NCI-H187 treated with DMSO at 0.1 percent for 48 hours (cell line): Measurements from ENCODE around the gene CNNM2.
"Not testable (repeated sequence)": the region's sequence is repeated elsewhere in the genome, so short reads cannot be mapped to it uniquely, and the experiment has no call there.

Source experiments
- DNase-seq: peaks from one replicate; lab custom pipeline; 2025; lab: John Stamatoyannopoulos, UW

The CNNM2 gene

GRCh38 chr10:102967123-102967522 is 49.0 kb downstream of the CNNM2 start:
- no peak for DNase-seq

DNA sequence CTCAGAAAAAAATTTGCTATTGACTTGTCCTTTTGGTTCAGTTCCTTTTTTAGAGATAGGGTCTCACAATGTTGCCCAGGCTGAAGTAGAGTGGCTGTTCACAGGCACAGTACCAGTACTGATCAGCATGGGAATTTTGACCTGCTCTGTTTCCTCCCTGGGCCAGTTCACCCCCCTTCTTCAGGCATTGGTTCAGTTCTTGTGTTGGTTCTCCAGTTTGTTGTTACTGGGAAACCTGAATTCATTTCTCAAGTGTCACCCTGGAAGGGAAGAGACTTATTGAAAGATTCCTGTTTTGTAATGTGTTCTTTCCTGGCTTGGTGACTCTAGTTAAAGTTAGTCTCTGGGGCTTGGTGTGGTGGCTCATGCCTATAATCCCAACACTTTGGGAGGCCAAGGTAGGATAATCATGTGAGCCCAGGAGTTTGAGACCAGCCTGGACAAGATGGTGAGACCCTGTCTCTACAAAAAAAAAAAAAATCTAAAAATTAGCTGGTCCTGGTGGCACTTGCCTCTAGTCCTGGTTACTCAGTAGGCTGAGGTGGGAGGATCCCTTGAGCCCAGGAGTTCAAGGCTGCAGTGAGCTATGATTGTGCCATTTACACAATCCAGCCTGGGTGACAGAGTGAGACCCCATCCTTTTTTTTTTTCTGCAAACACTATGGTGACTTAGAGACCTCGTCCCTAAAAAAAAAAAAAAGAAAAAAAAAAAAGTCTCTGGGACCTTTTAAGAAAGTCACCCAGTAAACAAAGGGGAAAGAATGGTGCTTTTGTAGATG is 52.7 kb downstream of the CNNM2 start:
- DNase-seq: no peak

GRCh38 chr10:102975483-102976379 is 57.6 kb downstream of the CNNM2 start:
- DNase-seq: no peak

DNA sequence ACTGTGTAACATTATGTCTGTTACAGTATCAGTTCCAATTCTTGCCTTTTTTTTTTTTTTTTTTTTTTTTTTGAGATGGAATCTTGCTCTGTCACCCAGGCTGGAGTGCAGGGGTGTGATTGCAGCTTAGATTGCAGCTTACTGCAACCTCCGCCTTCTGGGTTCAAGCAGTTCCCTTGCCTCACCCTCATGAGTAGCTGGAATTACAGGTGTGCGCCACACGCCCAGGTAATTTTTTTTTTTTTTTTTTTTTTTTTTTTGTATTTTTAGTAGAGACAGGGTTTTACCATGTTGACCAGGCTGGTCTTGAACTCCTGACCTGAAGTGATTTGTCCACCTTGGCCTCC is 58.3 kb downstream of the CNNM2 start:
- DNase-seq: not testable (repeated sequence)

DNA sequence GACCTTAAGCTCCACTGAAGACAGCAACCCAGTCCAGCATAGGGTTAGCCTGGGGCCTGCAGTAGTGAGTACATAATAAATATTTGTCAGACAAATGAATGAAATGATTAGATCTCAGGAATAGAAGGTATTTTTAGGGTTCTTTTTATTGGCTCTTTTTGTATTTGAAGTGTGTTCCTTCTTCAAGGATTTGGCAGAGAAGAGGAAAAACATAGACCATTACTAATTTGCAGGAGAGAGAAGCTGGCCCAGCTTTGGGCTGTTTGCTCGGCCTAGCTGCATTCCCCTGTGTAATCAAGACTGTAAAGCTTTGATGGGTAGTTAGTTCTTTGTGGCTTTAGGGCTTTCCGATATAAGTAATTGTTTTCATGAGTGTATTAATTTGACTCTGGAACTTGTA is 64.2 kb downstream of the CNNM2 start:
- DNase-seq: no peak

GRCh38 chr10:102984086-102984485 is 66.0 kb downstream of the CNNM2 start:
- DNase-seq: no peak

DNA sequence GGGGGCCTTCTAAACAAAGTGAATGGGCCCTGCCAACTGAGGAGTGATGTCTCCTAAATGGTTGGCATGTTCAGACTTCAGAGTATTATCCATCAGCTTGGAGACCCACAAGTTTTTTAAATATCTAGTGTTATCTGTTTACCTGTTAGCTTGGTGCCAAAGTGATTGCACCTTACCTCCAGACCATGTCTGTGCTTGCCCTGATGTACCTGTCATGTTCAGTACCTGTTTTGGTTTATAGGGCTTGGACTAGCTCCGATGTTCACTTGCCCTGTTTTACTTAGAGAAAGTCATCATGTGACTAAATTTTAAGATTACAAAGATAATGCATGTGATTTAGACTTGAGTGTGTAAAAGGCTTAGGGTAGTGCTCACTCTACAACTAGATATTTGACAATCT is 67.7 kb downstream of the CNNM2 start:
- DNase-seq: no peak

DNA sequence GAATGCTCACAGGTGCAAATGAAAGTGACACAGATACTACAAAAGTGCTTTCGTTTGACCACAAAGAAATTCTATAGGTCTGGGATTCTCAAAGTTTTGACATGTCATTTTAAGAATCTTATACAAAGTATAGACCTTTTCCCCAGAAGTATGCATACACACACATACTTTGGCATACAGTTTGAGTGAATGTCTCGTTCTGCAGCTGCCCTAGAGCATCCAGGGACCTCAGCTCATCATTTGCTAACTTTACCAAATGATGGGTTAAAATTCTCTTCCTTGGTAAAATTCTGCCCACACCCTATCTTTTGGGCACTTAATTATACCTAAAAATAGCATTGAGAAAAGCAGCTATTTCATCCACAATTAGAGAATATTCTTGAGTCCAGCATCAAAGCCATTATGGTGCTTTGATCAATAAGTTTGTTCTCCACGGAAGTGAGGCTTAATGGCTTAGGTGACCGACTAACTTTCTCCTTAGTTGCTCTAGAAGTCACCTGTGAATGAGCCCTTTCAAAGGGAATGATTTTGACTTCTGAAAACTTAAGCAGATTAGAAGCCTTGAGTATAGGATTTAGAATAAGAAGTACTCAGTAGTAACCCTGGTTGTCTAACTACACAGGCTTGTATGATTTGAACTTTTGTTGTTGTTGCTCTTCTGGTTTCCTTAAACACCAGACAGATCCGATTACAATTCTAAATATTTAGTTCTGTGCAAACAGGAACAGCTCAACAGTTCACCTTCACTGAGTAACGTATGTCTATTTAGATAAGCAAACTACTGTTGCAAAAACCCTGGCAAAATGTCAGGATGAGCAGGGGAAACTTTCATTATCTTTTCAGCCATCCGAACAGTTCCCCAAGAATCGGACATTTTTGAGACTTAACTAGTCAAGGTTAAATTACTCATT is 70.6 kb downstream of the CNNM2 start:
- no peak for DNase-seq

DNA sequence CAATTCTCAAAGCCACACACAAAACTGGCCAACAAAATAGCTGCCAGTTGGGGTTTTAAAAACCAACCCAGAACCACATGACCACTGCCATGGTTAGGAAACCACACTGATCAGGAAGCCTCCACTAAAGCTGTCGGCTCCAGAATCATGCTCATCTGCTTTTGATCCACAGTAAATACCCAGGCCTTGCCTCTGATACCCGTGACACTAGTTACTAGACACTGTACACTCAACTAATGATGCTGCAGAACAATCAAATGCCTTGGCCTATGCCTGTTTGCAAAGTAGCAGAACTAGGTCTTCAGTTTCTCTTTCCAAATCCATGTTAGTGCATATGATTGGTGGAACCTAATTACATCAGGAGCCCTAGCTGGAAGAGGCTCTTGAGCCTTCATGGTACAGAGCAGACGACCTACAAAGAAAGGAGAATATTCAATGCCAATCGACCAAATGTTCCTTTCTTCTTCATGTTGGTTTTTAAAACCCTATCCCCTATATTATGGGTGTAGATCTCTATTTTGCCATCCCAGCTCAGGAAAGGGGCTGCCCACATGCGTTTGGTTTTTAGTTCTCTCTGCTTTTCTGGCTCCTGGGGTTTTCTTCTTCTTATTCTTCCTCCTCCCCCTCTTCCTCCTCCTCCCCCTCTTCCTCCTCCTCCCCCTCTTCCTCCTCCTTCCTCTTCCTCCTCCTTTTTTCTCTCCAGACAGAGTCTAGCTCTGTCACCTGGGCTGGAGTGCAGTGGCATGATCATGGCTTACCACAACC is 76.6 kb downstream of the CNNM2 start:
- no peak for DNase-seq

DNA sequence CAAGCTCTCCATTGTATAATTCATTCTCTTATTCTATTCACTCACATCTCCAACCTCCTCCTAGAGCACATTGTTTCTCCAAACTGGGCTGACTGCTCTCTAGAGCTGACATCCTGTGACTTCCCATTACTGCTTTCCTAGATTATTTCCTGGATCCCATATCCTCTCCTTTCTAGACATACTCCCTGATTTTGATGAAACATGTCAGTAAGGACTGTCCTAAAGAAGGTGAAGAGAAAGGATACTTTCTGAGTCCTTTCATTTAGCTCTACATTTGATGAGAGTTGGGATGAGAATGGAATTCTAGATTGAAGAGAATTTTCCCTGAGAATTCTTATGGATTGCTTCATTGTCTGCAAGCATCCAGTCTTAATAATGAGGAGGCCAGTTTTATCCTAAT is 78.8 kb downstream of the CNNM2 start:
- DNase-seq: no peak

GRCh38 chr10:102997998-102998397 is 79.9 kb downstream of the CNNM2 start:
- no peak for DNase-seq

- no peak for DNase-seq
Measured at GRCh38 chr10:102998399-102998907, 80.4 kb downstream of the CNNM2 start.

DNA sequence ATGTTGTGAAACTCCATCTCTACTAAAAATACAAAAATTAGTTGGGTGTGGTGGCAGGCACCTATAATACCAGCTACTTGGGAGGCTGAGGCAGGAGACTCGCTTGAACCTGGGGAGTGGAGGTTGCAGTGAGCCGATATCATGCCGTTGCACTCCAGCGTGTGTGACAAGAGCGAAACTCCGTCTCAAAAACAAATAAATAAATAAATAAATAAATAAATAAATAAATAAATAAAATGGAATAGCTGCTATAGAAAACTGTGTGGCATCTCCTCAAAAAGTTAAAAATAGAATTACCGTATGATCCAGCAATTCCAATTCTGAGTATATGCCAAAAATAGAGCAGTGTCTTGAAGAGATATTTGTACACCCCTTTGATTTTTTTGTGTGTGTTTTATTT is 82.0 kb downstream of the CNNM2 start:
- DNase-seq: not testable (repeated sequence)

- no peak for DNase-seq
Measured at GRCh38 chr10:103007017-103007416, 88.9 kb downstream of the CNNM2 start.

DNA sequence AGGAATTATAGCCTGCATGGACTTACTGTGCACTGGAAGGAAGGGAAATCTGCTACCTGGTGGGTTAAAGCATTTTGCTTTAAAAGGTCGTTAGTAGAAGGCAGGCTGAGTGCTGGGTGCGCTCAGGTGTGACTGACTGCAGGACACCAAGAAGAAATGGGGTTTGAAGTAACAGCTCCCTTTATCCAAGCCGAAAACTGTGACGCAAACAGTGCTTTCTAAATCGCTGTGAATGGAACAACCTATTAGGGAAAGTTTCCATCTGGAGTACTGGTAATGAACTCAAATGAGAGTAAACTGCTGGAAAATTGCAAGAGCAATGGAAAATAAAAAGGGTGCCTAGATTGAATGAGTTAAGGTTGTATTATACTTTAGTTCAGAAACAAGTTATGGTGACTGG is 95.3 kb downstream of the CNNM2 start:
- no peak for DNase-seq

DNA sequence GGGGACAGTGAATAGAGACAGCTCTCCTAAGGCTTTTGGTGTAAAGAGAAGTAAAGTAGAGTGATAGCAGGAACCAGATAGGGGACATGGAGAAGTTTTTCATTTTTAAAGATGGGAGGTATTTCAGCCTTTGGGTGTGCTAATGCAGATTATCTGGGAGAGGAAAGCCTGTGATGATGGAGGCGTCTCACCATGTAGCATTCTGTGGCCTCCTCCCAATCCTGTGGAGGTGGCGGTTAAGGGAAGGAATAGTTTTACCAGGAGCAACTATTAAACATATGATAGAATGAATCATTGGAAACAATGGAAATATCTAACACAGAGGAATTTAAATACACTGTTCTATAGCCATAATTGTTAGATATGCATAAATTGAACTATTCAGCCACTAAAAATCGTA is 101.3 kb downstream of the CNNM2 start:
- DNase-seq: no peak

GRCh38 chr10:103021150-103021899 is 103.2 kb downstream of the CNNM2 start:
- no peak for DNase-seq

GRCh38 chr10:103021900-103022293 is 103.8 kb downstream of the CNNM2 start:
- DNase-seq: no peak

DNA sequence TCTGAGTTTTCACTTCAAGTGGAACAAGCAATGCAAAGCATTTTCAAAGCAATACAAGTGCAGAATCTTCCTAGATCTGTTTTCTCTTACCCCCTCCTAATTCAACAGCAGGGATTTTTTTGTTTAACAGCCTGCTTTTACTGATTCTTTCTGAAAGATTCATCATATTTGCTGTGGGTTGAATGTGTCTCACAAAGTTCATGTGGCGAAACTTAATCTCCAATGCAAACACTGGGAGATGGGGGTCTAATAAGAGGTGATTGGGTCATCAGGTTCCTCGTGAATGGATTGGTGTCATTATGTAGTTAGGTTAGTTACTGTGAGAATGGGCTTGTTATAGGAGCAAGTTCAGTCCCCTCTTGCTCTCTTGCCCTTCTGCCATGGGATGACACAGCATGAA is 107.6 kb downstream of the CNNM2 start:
- no peak for DNase-seq

DNA sequence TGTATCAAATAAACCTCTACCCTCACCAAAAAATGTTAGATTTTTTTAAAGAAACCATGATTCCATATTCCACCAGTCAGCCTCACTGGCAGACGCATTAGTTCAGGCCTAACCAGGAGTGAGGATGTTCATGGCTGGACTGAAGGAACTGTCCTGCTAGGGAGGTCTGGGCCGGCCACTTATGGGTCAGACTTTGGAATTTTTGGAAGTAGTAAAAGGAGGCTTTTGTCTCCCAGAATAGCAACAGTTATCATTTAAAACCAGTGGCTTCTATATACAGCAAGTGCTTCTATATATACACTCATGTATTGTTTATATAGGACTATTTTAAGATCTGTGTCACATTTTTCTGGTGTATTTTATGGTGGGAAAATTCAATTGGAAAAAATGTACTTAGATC is 120.5 kb downstream of the CNNM2 start:
- no peak for DNase-seq

DNA sequence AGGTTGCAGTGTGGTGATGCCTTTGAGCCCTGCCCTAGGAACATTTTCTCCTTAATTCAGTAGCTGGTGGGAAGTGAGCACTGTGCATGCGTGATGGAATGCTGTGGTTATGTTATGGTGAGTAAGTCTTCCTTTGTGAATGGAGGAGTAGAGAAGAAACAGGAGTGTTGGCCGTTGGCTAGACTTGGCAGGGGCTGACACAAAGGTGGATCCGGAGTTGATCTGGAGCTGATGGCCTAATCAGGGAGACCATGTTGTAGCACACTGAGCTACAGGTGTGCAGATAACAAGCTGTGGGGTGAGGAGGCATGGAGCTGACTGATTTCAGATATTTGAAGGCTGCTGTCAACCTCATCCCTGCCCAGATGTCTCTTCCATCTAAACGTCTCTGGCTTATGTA is 122.3 kb downstream of the CNNM2 start:
- DNase-seq: no peak
